K562 (cell line): ENCODE measurements around the gene APOBEC3G. TPM values are rescaled to one million over a fixed set of nuclear protein-coding genes. Genes with fewer than 3 reads are reported as not detected.

Source experiments
- ATAC-seq: fragments of 200-7000 bp; cut with Tn5 transposase; 3 replicates; pipeline ENCODE4 v1.9.1; 2020; ENCODE audit warnings: moderate library complexity
- BruUV-seq: library from RNA; stranded (reverse); fragments of 400-500 nt; replicated peaks from 2 replicates; lab custom pipeline; 2021; lab: Mats Ljungman, UMichigan
- CTCF ChIA-PET: fragments of 300-600 bp; formaldehyde crosslinking; extraction: SDS; loops from one replicate; lab custom pipeline; 2021; ENCODE audit warnings: low intra/inter-chr PET ratio; lab: Yijun Ruan, JAX
- POLR2A ChIA-PET: fragments of 300-600, 350-650 bp; sonication (Branson Sonifier 250); formaldehyde crosslinking; extraction: SDS; loops from one replicate; lab custom pipeline; 2021; ENCODE audit warnings: antibody characterized with exemption, inconsistent platforms; lab: Yijun Ruan, JAX
- DNase-seq, 4 experiments: peaks; one replicate each; pipeline versions ENCODE4 v3.0.0 to v3.0.0-alpha.2; 2011 to 2018; ENCODE audit warnings: low spot score in 3 of 4, mixed read lengths in 3 of 4; ENCODE audit errors: extremely low read depth in 1 of 4
- FAIRE-seq: peaks from 2 replicates; lab custom pipeline; 2011; peaks lifted over from hg19 to GRCh38; lab: Jason Lieb, UNC
- H2AFZ ChIP-seq: 2 replicates; pipeline ENCODE4 v1.6.0; 2011; ENCODE audit warnings: low read depth, low read length, control low read depth, inconsistent platforms
- H3K27ac ChIP-seq: fragments of 200-600 bp; 3 replicates; pipeline ENCODE4 v1.8.0; 2011; ENCODE audit warnings: low read depth, mild to moderate bottlenecking, control low read depth, inconsistent platforms, low read length, moderate library complexity, mixed read lengths; ENCODE audit errors: extremely low read depth
- H3K27me3 ChIP-seq, 2 experiments: fragments of 300-600 bp in 1 of 2; 2 replicates in 1 of 2; 3 replicates in 1 of 2; pipeline versions ENCODE4 v1.6.0 to v1.8.0; 2011; ENCODE audit warnings: inconsistent platforms in 2 of 2, low read length in 2 of 2, mild to moderate bottlenecking in 1 of 2, mixed read lengths in 1 of 2, moderate library complexity in 1 of 2; ENCODE audit not compliant: control insufficient read depth in 2 of 2, insufficient read depth in 2 of 2
- H3K36me3 ChIP-seq: fragments of 300-600 bp; 3 replicates; pipeline ENCODE4 v1.8.0; 2011; ENCODE audit warnings: mild to moderate bottlenecking, low read length, inconsistent platforms; ENCODE audit not compliant: control insufficient read depth, insufficient read depth
- H3K4me1 ChIP-seq, 2 experiments: fragments of 200-600 bp in 1 of 2; replicated peaks in 1 of 2; 2 replicates in 1 of 2; 3 replicates in 1 of 2; pipeline versions ENCODE4 v1.5.1 to v1.8.0; 2011; ENCODE audit warnings: inconsistent platforms in 2 of 2, low read length in 2 of 2, mild to moderate bottlenecking in 1 of 2, mixed read lengths in 1 of 2, moderate library complexity in 1 of 2; ENCODE audit not compliant: control insufficient read depth in 2 of 2, insufficient read depth in 2 of 2
- H3K4me2 ChIP-seq: 2 replicates; pipeline ENCODE4 v1.6.1; 2011; ENCODE audit warnings: low read length, control low read depth, inconsistent platforms, mixed read lengths; ENCODE audit not compliant: insufficient read depth
- H3K4me3 ChIP-seq: fragments of 200-600 bp; sonication (generic), shearing (Covaris generic); 2 replicates; pipeline ENCODE4 v1.5.1; 2016; ENCODE audit warnings: control low read depth, inconsistent platforms
- H3K79me2 ChIP-seq: fragments of 200-600 bp; 3 replicates; pipeline ENCODE4 v1.8.0; 2011; ENCODE audit warnings: low read length, inconsistent platforms; ENCODE audit not compliant: control insufficient read depth, insufficient read depth
- H3K9ac ChIP-seq, 2 experiments: 2 replicates each; pipeline versions ENCODE4 v1.6.0 to v1.6.1; 2011; ENCODE audit warnings: low read depth in 2 of 2, low read length in 2 of 2, control low read depth in 1 of 2, inconsistent platforms in 1 of 2, mild to moderate bottlenecking in 1 of 2, mixed read lengths in 1 of 2; ENCODE audit not compliant: insufficient read depth in 1 of 2
- H3K9me1 ChIP-seq: one replicate; pipeline ENCODE4 v1.6.0; 2011; ENCODE audit warnings: inconsistent platforms, mild to moderate bottlenecking, low read length, moderate library complexity; ENCODE audit not compliant: control insufficient read depth, insufficient read depth
- H3K9me3 ChIP-seq: replicated peaks from 2 replicates; pipeline ENCODE4 v1.5.1; 2011; ENCODE audit warnings: low read depth, low read length, inconsistent platforms; ENCODE audit not compliant: control insufficient read depth, insufficient read depth
- H4K20me1 ChIP-seq: replicated peaks from 2 replicates; pipeline ENCODE4 v1.6.1; 2011; ENCODE audit warnings: low read length, inconsistent platforms, mixed read lengths; ENCODE audit not compliant: control insufficient read depth, insufficient read depth
- BDP1 ChIP-seq: IDR thresholded peaks from 3 replicates; pipeline ENCODE4 v1.6.1; 2011; ENCODE audit not compliant: insufficient read length, insufficient read depth
- C11orf30 ChIP-seq: fragments of 450-650 bp; IDR thresholded peaks from 2 replicates; pipeline ENCODE4 v1.6.1; 2016; ENCODE audit warnings: low read depth, mild to moderate bottlenecking
- CBX3 ChIP-seq, 2 experiments: IDR thresholded peaks; 1 replicate in 1 of 2; 2 replicates in 1 of 2; pipeline ENCODE4 v1.6.1; 2012; ENCODE audit warnings: inconsistent platforms in 2 of 2, low read length in 2 of 2, borderline replicate concordance in 1 of 2, control low read depth in 1 of 2
- CBX5 ChIP-seq: IDR thresholded peaks from 2 replicates; pipeline ENCODE4 v1.6.1; 2014; ENCODE audit warnings: low read depth, borderline replicate concordance
- EP400 ChIP-seq: fragments of 450-650 bp; IDR thresholded peaks from 2 replicates; pipeline ENCODE4 v1.6.1; 2017; ENCODE audit warnings: antibody characterized with exemption, mild to moderate bottlenecking, moderate library complexity
- MLLT1 ChIP-seq, 2 experiments: fragments of 450-650 bp; IDR thresholded peaks; 2 replicates each; pipeline ENCODE4 v1.6.1; 2016
- RBBP5 ChIP-seq: fragments of 200-600 bp; sonication (generic); IDR thresholded peaks from 2 replicates; pipeline ENCODE4 v1.6.1; 2012; ENCODE audit warnings: borderline replicate concordance, mild to moderate bottlenecking, low read length, control low read depth, inconsistent platforms; ENCODE audit not compliant: insufficient read depth, poor library complexity, severe bottlenecking
- ZNF239 ChIP-seq: fragments of 250-450 bp; sonication (Bioruptor Pico); IDR thresholded peaks from 2 replicates; pipeline ENCODE4 v1.4.0; 2020; ENCODE audit warnings: mild to moderate bottlenecking
- ZNF79 ChIP-seq: fragments of 250-450 bp; sonication (Bioruptor Pico); IDR thresholded peaks from 2 replicates; pipeline ENCODE4 v1.4.0; 2020; ENCODE audit warnings: low read depth, mild to moderate bottlenecking, moderate library complexity
- WGBS: fragments of 100-300 bp; shearing (Covaris generic); methylation state at CpG from one replicate; pipeline ENCODE4 v1.1.6; 2016; ENCODE audit warnings: low coverage, mixed read lengths; ENCODE audit not compliant: insufficient coverage; ENCODE audit errors: missing lambda C conversion rate; 5-methylcytosine and 5-hydroxymethylcytosine counted together
- in situ Hi-C: fragments of 300-500 bp; cut with MboI; formaldehyde crosslinking; loops from 4 replicates; pipeline ENCODE4 v1.15.0; 2018; ENCODE audit warnings: inconsistent platforms, mixed read lengths
- intact Hi-C: fragments of 100-400 bp; cut with micrococcal nuclease; formaldehyde crosslinking; loops from 2 replicates; pipeline ENCODE4 v1.14.2; 2022
- polyA plus RNA-seq, 8 experiments: library from polyadenylated mRNA; depleted of rRNA in 4 of 8; stranded (reverse) in 5 of 8; unstranded in 3 of 8; fragments of >200 nt; fragmentation: Nextera tagmentation in 2 of 8; fragmentation: Illumina TruSeq in 1 of 8; extraction: Ambion mirVana in 2 of 8; extraction: Trizol in 1 of 8; gene quantifications; 2 replicates each; pipeline versions ENCODE4 v1.2.1 to v1.2.3, GENCODE V29; 2011 to 2014; ENCODE audit warnings: inconsistent platforms in 1 of 8, missing spikeins in 1 of 8
- total RNA-seq, 7 experiments: library from RNA; depleted of rRNA in 6 of 7; stranded (reverse); fragments of >200 nt in 6 of 7; fragmentation: Illumina TruSeq in 2 of 7; extraction: Trizol in 2 of 7; gene quantifications; 2 replicates each; pipeline versions ENCODE4 v1.2.1 to v1.2.3, GENCODE V29; 2011 to 2021; ENCODE audit warnings: low replicate concordance in 1 of 7

APOBEC3G gene
- total and polyA plus RNA-seq, 9 of the 15 experiments (the other 6 are each of a cell fraction or from before 2014, with no cell fraction given), result 5.2 to 20.8 (median 11.4) TPM

GRCh38 chr22:39029227-39029626 lies 47.8 kb upstream of the APOBEC3G start:
- WGBS, result 67% methylated on average over 7 of the region's 13 CpGs
- intact Hi-C loops, result no loop called here

More at GRCh38 chr22:39029227-39029626, 47.8 kb upstream of the APOBEC3G start:
- no peak overlapping the region for H3K4me3 ChIP-seq
- H2AFZ ChIP-seq, result no peak overlapping the region
- no peaks in the 10 kb centered on the region for H3K27me3 ChIP-seq
- H3K79me2 ChIP-seq, result no peaks in the 10 kb centered on the region
- no peak overlapping the region for H3K27ac ChIP-seq
- POLR2A ChIA-PET, result interaction anchor here (0.6 kb wide), 2 partner anchors 19 to 291 kb away, joined by 3 read pairs; partner anchors contain the start of gene RPL3
- no peak for TF ChIP-seq RBBP5
- TF ChIP-seq C11orf30, result no peak
- no peak for TF ChIP-seq BDP1
- no peak for TF ChIP-seq ZNF239
- TF ChIP-seq EP400, result no peak
- TF ChIP-seq MLLT1 (IDR thresholded peaks at IDR 0.05), result no peak
- no peak for TF ChIP-seq ZNF79 (CRISPR knock-in tag)
- no peak for TF ChIP-seq CBX3 (IDR thresholded peaks at IDR 0.05; ENCODE audit: borderline replicate concordance in 1 of 2, low read length in 2 of 2)
- no peak for TF ChIP-seq CBX5
- no peak overlapping the region; a peak in 1 of 4 replicates for H3K9ac ChIP-seq
- no peaks in the 10 kb centered on the region for H4K20me1 ChIP-seq
- no peak for ATAC-seq
- peaks cover 11% of the 10 kb centered on the region; the same call in 1 of the 3 replicates for H3K36me3 ChIP-seq
- in situ Hi-C loops, result no loop called here
- CTCF ChIA-PET, result no interaction called here
- no TSS peak for BruUV-seq
- peaks cover 3 to 15% of the 10 kb centered on the region in 2 experiments; a peak in 3 of 5 replicates for H3K4me1 ChIP-seq
- H3K4me2 ChIP-seq, result no peak overlapping the region
- no peaks in the 10 kb centered on the region for H3K9me1 ChIP-seq
- FAIRE-seq, result no peak
- no peaks in the 10 kb centered on the region for H3K9me3 ChIP-seq
- no peak for DNase-seq
